CD4-positive, alpha-beta T cell treated with Interleukin-6 at 100 ng/mL for 8 hours (primary cell): ENCODE measurements around the gene EIF2S3B.
"Not testable (repeated sequence)": the region's sequence is repeated elsewhere in the genome, so short reads cannot be mapped to it uniquely, and the experiment has no call there.

ENCODE experiments used
- DNase-seq: peaks from one replicate; pipeline ENCODE4 v3.0.0-alpha.2; 2020; ENCODE audit warnings: mixed read lengths, low spot score

The EIF2S3B gene

DNA sequence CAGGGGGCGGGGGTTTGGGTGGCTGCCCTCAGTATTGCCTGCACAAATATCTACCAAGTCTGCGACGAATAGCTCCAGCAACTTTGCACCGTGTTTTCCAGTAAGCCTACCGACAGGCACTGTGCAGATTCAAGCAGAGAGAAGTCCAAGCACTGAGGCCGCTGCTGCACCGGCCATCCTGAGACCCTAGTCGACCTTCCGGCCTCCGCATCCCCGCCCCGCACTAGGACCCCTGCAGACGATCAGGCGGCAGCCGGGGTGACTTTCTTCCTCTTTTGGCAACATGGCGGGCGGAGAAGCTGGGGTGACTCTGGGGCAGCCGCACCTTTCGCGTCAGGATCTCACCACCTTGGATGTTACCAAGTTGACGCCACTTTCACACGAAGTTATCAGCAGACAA, at the start of gene EIF2S3B:
TSS of gene EIF2S3B (plus strand) at position 271 of the 400 bp plus-strand sequence. CDS start at position 284, 13 bp downstream.
- no peak for DNase-seq

DNA sequence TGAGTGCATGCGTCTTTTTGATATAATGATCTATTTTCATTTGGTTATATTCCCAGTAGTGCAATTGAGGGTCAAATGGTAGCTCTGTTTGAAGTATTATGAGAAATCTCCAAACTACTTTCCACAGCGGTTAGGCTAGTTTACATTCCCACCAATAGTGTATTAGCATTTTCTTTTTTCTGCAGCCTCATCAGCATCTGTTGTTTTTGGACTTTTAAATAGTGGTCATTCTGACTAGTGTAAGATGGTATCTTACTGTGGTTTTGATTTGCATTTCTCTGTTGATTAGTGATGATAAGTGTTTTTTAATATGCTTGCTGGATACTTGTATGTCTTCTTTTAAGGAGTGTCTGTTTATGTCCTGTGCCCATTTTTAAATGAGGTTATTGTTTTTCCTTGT, 48.8 kb upstream of the EIF2S3B start:
- no peak for DNase-seq

DNA sequence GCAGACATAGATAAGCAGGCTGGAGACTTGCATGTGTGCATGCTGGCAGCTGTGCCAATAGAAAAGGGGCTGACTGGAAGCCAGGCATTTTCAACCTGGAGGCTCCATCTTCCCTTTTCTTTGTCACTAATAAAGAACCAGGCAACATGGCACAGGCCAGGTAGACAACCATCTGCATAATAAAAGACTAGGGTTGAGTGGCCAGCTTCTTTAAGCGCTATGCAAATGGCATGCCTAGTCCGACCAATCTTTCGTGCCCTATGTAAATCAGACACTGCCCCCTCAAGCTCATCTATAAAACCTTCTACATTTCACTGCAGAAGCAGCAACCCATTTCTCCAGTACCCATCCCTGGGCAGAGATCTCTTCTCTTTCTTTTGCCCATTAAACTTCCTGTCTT, 47.9 kb upstream of the EIF2S3B start:
- no peak for DNase-seq

DNA sequence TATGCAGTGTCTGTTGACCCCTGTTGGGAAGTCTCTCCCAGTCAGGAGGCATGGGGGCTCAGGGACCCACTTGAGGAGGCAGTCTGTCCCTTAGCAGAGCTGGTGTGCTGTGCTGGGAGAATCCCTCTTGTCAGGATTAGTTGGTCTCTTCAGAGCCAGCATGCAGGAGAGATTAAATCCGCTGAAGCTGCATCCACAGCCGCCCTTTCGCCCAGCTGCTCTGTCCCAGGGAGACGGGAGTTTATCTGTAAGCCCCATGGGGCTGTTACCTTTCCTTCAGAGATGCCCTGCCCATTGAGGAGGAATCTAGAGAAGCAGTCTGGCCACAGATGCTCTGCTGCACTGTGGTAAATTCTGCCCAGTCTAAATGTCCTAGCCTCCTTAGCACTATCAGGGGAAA, 39.4 kb upstream of the EIF2S3B start:
- no peak for DNase-seq

DNA sequence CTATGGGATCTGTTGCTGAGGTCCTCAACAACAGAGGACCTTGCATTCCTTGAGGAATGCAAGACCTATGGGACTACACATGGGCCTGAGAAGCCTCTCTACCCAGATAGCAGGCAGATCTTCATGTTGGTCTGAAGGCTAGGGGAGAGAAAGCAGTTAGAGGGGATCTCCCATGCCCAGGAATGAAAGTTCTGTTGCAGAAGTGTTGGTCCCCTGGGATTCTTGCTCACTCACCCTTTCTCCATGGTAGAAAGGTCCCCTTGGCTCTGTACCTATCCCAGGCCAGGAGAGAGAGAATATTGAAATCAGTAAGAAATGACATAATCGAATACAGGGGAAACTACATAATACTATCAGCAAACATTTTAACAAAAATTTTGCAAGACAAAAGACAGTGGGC, 36.0 kb upstream of the EIF2S3B start:
- DNase-seq = no peak

DNA sequence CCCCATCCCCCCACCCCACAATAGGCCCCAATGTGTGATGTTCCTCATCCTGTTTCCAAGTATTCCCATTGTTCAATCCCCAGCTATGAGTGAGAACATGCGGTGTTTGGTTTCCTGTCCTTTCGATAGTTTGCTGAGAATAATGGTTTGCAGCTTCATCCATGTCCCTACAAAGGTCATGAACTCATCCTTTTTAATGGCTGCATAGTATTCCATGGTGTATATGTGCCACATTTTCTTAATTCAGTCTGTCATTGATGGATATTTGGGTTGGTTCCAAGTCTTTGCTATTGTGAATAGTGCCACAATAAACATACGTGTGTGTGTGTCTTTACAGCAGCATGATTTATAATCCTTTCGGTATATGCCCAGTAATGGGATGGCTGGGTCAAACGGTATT, 32.9 kb upstream of the EIF2S3B start:
- DNase-seq = not testable (repeated sequence)

DNA sequence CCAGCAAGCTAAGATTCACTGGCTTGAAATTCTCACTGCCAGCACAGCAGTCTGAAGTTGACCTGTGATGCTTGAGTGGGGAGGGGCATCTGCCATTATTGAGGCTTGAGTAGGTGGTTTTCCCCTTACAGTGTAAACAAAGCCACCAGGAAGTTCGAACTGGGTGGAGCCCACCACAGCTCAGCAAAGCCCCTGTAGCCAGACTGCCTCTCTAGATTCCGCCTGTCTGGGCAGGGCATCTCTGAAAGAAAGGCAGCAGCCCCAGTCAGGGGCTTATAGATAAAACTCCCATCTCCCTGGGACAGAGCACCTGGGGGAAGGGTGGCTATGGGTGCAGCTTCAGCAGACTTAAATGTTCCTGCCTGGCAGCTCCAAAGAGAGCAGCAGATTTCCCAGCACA, 23.8 kb upstream of the EIF2S3B start:
- not testable (repeated sequence) for DNase-seq

DNA sequence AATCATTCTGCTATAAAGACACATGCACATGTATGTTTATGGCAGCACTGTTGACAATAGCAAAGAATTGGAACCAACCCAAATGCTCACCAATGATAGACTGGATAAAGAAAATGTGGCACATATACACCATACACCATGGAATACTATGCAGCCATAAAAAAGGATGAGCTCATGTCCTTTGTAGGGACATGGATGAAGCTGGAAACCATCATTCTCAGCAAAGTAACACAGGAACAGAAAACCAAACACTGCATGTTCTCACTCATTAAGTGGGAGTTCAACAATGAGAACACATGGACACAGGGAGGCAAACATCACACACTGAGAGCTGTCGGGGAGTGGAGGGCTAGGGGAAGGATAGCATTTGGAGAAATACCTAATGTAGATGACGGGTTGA, 18.4 kb upstream of the EIF2S3B start:
- DNase-seq = not testable (repeated sequence)

DNA sequence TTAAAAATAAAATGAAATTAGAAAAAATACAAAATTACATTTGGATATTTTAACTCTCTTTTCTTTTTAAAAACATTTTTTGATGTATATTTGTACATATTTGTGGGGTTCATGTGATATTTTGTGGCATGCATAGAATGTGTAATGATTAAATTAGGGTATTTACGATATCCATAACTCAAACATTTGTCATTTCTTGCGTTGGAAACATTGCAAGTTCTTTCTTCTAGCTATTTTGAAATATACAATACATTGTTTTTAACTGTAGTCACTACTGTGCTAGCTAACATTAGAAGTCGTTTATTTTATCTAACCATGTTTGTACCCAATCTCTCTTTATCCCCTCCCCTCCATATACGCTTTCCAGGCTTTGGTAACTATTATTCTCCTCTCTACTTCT, 13.9 kb upstream of the EIF2S3B start:
- DNase-seq = no peak

DNA sequence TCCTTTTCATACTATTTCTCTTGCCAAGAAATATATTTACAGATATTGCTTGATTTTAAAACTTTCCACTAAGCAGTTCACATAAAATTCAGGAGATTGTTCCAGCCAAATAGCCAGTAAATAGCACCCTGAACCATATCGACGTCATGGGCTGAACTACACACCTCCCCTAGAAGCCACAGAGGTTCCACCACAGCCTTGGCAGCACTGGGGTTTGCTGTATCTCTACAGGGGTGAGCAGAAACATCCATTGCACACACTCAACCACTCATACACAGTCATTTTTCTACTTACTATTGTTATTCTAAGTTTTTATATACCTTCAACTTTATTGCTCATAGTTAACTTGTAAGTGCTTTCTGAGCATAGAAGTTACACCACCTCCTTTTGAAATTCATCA, 8.1 kb upstream of the EIF2S3B start:
- no peak for DNase-seq

DNA sequence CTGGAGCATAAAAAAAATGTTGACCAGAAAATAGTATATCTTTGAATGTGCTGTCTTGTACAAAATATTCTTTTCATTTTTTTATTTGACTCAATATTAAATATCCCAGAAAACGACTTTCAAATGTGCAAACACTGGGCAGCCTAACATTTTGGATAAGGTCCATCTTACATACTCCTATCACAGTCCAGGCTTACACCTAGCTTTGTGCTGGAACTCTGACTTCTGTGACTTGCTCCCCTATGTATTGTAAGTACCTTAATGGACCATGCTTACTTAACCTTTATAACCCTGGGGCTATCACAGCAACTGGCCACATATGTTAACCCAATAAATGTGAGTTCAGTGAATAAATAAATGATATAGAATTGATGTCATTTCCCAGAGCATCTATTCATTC, 7.6 kb upstream of the EIF2S3B start:
- DNase-seq = no peak

DNA sequence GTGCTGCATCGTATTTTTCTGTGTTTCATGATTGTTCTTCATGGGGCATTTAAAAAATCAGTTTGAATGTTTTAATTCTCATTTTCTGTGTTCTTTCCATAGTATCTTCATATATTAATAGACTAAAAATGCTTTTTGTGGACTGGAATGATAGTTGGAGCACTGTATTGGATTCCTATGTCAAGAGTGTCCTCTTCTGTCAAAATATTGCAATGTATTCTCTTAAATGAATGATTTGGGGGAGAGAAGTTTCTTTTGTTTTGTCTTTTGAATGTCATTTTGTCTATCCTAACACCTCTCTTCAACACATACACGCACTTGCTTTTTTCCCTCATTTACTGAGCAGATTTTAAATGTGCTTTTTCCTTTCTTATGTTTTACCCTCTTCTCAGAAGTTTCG, 4.7 kb upstream of the EIF2S3B start:
- DNase-seq = no peak

DNA sequence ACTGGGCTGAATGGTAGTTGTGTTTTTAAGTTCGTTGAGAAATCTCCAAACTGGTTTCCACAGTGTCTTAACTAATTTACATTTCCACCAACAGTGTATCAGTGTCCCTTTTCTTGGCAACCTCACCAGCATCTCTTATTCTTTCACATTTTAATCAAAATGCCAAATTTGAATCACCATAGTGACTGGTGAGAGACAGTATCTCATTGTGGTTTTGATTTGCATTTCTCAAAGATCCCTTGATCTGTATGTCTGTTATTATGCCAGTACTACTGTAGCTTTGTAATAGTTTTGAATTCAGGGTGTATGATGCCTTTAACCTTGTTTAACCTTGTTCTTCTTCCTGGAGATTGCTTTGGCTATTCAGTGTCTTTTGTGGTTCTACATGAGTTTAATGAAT, 2.2 kb upstream of the EIF2S3B start:
- DNase-seq = no peak

DNA sequence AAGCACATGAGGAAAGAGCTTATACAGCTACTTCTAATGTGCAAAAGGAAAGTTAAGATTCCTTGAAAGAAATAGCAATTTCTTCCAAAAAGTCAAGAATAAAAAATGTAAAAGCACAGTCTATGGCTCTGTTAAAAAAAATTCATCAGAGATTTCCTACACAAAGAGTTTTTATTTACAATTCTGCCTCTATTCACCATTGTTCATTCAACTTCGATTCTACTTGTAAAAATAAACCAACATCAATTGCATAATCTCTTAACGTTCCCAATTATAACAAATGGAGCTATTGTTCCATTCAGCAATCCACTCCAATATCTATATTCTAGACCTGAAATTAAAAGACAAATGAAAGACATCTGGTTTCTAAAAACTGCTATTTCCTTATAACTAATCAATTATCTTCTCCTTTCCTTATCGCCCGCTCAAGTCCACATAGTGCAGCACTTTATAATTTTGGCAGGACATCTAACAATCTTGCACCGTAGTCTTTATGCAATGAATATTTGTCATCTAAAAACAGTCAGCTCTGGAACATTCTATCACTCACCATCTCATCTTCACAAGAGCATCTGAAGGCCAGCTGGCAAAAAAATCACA, 6.2 kb downstream of the EIF2S3B start:
- no peak for DNase-seq

DNA sequence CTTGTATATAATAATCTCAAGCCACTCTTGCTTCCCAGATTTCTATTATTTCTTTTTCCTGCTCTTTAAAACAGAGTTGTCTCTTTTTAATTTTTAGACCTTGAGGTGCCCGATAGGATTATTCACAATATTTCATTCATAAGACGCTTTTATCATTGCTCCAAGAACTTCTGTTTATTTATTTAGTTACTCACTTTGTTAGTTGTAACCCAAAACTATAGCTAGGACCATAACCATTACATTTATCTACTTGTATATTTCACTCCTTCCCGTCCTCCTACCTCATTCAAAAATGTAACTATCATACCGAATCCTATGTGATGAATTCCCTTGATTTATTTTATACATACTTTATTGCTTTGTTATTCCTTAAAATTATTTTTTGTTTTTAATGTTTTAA, 7.1 kb downstream of the EIF2S3B start:
- no peak for DNase-seq

DNA sequence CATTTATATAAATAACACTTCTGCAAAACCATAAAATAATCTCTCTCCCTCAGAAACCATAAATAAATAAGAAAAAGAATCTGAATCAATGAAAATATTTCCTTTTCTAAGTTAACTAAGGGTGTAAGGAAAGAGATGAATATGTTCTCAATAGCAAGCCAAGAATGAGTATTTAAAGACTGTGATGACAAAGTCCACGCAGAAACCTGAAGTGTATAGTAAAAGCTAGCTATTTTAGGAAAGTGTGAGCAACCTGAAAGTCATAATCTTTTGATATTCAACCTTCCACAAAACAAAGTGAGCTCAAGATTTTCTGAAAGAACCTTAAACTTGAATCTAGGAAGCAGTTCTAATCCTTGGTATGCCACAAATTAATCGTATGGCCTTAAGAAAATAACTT, 15.9 kb downstream of the EIF2S3B start:
- DNase-seq = no peak

DNA sequence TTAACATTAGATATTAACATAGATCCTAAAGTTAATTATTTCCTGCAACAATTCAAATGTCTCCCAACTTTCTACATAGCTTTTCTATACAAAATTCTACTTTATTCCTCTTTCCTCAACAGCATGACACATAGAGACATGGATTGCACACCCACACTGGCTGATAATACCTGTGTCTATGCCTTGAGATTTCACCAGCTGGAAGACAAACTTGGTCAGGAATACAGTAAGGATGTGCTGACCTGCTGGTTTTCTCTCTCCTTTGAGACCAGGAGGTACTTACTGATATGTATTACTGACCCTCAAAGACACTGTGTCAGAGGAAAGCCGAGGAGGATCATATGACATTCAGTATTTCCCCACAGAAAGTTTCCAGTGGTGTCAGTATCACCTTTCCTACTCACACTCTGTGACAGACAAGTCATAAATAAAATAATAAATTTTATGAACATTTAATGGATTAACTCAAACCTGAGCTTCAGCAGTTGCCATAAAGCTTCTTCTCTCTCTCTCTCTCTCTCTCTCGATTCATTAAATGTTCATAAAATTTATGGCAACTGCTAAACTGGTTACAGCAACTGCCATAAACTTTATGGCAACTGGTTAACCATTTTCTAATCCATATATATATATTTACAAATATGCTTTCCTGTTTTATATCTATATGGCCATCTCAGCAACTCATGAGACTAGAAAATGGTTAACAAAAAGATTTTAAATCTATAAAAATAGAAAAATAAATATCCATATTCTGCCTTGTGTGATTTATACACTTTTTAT, 22.7 kb downstream of the EIF2S3B start:
- no peak for DNase-seq

DNA sequence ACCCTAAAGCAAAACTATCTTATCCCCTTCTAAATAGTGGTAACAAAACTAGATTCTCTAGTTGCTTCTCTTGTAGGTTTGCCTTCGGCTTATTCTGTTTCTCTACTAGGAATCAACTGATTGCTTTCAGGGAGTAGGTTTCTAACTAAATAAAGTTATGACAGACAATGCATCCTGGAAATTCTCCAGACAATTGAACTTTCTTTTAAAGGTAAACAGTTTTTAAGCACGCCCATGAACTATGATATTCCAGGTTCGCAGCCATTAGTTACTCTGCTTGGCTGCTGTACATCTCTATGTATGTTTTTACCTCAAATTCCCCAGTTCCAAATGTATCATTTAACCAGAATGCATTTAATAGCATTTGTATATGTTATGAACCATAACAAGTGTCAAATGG, 23.9 kb downstream of the EIF2S3B start:
- DNase-seq = no peak

DNA sequence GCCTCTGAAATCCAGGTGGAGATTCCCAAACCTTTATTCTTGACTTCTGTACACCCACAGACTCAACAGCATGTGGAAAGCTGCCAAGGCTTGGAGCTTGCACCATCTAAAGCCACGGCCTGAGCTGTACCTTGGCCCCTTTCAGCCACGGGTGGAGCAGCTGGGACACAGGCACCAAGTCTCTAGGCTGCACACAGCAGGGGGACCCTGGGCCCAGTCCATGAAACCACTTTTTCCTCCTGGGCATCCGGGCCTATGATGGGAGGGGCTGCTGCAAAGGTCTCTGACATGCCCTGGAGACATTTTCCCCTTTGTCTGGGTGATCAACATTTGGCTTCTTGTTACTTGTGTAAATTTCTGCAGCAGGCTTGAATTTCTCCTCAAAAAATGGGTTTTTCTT, 32.0 kb downstream of the EIF2S3B start:
- DNase-seq = no peak

DNA sequence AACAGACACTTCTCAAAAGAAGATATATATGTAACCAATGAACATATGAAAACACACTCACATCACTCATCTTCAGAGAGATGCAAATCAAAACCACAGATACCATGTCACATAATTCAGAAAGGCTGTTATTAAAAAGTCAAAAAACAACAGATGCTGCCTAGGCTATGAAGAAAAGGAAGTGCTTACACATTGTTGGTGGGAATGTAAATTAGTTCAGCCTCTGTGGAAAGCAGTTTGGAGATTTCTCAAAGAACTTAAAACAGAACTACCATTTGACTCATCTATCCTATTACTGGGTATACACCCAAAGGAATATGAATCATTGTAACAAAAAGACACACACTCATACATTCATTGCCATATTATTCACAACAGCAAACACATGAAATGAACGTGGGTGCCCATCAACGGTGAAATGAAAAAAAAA, 35.1 kb downstream of the EIF2S3B start:
- no peak for DNase-seq

DNA sequence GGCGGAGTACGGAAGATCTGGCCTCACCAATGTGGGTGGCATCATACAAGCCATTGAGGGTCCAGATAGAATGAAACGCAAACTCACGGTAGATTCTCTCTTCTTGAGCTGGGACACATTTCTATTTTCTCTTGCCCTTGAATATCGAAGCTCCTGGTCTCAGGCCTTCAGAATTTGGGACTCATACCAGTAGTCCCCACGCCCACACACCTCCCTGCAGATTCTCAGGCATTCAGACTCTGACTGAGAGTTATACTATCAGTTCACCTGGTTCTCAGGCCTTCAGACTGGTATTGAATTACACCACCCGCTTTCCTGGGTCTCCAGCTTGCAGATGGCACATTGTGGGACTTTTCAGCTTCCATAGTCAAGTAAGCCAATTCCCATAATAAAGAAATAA, 37.8 kb downstream of the EIF2S3B start:
- DNase-seq = no peak

DNA sequence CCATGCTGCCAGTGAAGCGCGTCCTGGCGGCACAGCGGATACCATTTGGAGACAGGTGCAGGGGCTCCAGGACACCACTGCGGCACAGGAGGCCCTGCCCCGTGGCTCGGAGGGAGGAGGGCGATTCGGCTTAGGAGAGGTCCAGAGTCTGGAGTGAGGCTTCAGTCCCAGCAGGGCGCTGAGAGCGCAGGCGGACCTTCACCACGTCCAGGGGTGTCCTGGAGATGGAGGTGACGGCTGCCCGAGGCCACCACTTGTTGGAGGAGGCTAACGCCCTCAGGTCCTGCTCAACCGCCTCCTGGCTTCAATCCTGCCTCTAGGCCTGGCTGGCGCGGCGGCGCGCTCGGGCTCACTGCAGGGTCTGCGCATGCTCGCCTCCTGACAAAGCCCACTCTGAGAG, 45.7 kb downstream of the EIF2S3B start:
- no peak for DNase-seq

DNA sequence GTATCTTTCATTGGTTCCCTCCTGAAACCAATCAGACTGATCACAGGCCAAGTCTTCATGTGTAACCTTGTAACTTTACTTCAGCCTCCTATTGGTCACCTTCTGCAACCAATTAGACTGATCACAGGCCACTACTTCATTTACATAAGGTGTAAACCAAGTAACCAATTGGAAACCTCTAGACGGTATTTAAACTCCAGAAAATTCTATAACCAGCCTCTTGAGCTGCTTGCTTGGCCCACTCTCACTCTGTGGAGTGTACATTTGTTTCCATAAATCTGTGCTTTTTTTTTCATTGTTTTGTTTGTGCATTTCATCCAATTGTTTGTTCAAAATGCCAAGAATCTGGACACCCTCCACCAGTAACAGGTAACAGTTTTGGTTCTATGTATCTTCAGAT, 47.5 kb downstream of the EIF2S3B start:
- no peak for DNase-seq

DNA sequence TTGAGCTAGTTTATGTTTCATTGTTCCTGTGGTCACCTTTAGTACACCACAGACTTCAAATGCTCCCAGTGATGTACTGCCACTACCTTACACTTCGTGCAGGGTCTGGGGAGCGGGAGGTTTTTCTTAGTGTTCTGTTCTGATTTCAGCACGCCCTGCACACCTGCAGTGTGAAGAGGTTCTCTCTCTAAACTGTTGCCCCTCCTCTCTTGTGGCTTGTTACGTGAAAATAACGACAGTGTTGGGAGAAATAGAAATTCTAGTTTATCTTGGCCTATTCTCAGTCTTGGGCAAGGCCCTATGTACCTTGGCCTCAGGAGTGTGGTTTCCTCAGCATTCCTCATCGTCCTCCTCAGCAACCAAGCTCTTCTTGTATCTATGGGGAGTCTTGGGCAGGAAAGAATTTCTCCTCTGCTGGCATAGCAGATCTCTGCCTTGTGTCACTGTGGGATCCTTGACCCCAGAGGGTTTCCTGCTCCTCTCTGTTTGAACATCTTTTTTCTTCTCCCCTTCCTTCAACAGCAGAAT, 48.6 kb downstream of the EIF2S3B start:
- no peak for DNase-seq
